Uterus (tissue), 4 donors: ENCODE results near the gene TTC7B. TPM values are rescaled to one million over a fixed set of nuclear protein-coding genes. Genes with fewer than 3 reads are reported as not detected.

Experiments used
- DNase-seq, 2 donors: peaks; one replicate each; pipeline ENCODE4 v3.0.0-alpha.2; 2019 to 2020
- H3K27ac ChIP-seq, 2 donors: fragments of 200-600 bp; sonication (generic); 1 replicate in 1 of 2; 2 replicates in 1 of 2; pipeline ENCODE4 v1.5.1; 2016 to 2018
- H3K27me3 ChIP-seq, 2 donors: fragments of 200-600 bp; sonication (generic); one replicate each; pipeline ENCODE4 v1.5.1; 2018 to 2019; ENCODE audit warnings: control low read depth in 1 of 2
- H3K36me3 ChIP-seq, 2 donors: fragments of 200-600 bp; sonication (generic); one replicate each; pipeline ENCODE4 v1.5.1; 2019; ENCODE audit warnings: control low read depth in 1 of 2
- H3K4me1 ChIP-seq, 2 donors: fragments of 200-600 bp; sonication (generic); one replicate each; pipeline ENCODE4 v1.5.1; 2018 to 2019; ENCODE audit warnings: control low read depth in 1 of 2
- H3K4me3 ChIP-seq, 2 donors: fragments of 200-600 bp; sonication (generic); 1 replicate in 1 of 2; 2 replicates in 1 of 2; pipeline ENCODE4 v1.5.1; 2018 to 2019; ENCODE audit warnings: mild to moderate bottlenecking in 1 of 2
- H3K9me3 ChIP-seq, 2 donors: fragments of 200-600 bp; sonication (generic); one replicate each; pipeline ENCODE4 v1.5.1; 2019; ENCODE audit warnings: control low read depth in 1 of 2
- POLR2A ChIP-seq, 2 donors: fragments of 450-650 bp; IDR thresholded peaks; one replicate each; pipeline ENCODE4 v1.6.1; 2016; ENCODE audit warnings: antibody characterized with exemption in 2 of 2, mild to moderate bottlenecking in 1 of 2, moderate library complexity in 1 of 2
- intact Hi-C: fragments of 100-400 bp; cut with DNase I; formaldehyde crosslinking; loops from one replicate; pipeline ENCODE4 v1.15.1; 2023; ENCODE audit warnings: low total_unique reads
- total RNA-seq, 4 donors: library from RNA; depleted of rRNA in 3 of 4; stranded (reverse); fragments of >200 nt in 3 of 4; gene quantifications; one replicate each; pipeline versions ENCODE4 v1.1.0 to v1.2.4, GENCODE V29; 2014 to 2023
- TF ChIP-seq, protein P1 (sequence below), 4 experiments: fragments of 200-600 bp in 2 of 4; fragments of 450-650 bp in 2 of 4; sonication (generic) in 2 of 4; IDR thresholded peaks; one replicate each; pipeline ENCODE4 v1.5.1; 2016 to 2019; ENCODE audit warnings: antibody characterized with exemption in 4 of 4, mild to moderate bottlenecking in 2 of 4, moderate library complexity in 1 of 4
- donor health status: DM: yes; HTN: yes; CAD: no.

Gene TTC7B
- total RNA-seq, 4 donors from 2014 or later, result 15.3 to 73.9 (median 28.0) TPM

DNA sequence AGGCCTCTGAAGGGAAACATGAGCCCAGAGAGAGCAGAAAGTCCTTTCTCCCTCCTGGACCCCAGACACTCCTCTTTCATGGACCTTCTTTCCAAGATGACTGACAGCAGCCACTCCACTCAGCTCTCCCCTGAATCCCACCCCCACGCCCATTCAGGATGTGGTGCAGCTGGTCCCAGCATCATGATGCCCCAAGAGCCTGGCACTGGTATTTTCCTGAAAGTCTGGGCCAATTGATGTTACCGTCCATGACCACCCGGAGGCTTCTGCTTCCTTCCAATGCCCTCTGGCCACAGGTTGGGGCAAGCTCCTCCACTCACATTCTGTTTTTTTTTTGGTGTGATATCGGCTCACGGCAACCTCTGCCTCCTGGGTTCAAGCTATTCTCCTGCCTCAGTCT lies 306.8 kb downstream of the TTC7B start:
- Histone ChIP-seq H3K9me3 (no peaks in the 10 kb centered on the region), H3K36me3 (no peaks in the 10 kb centered on the region), H3K27me3 (no peaks in the 10 kb centered on the region), H3K27ac (no peak overlapping the region), H3K4me1 (no peaks in the 10 kb centered on the region), H3K4me3 (no peak overlapping the region)
- DNase-seq, result no peak
- TF ChIP-seq, protein P1, sequence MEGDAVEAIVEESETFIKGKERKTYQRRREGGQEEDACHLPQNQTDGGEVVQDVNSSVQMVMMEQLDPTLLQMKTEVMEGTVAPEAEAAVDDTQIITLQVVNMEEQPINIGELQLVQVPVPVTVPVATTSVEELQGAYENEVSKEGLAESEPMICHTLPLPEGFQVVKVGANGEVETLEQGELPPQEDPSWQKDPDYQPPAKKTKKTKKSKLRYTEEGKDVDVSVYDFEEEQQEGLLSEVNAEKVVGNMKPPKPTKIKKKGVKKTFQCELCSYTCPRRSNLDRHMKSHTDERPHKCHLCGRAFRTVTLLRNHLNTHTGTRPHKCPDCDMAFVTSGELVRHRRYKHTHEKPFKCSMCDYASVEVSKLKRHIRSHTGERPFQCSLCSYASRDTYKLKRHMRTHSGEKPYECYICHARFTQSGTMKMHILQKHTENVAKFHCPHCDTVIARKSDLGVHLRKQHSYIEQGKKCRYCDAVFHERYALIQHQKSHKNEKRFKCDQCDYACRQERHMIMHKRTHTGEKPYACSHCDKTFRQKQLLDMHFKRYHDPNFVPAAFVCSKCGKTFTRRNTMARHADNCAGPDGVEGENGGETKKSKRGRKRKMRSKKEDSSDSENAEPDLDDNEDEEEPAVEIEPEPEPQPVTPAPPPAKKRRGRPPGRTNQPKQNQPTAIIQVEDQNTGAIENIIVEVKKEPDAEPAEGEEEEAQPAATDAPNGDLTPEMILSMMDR (IDR thresholded peaks at IDR 0.05), result no peak
- no peak for TF ChIP-seq POLR2A (IDR thresholded peaks at IDR 0.05)
- intact Hi-C loops, result no loop called here

DNA sequence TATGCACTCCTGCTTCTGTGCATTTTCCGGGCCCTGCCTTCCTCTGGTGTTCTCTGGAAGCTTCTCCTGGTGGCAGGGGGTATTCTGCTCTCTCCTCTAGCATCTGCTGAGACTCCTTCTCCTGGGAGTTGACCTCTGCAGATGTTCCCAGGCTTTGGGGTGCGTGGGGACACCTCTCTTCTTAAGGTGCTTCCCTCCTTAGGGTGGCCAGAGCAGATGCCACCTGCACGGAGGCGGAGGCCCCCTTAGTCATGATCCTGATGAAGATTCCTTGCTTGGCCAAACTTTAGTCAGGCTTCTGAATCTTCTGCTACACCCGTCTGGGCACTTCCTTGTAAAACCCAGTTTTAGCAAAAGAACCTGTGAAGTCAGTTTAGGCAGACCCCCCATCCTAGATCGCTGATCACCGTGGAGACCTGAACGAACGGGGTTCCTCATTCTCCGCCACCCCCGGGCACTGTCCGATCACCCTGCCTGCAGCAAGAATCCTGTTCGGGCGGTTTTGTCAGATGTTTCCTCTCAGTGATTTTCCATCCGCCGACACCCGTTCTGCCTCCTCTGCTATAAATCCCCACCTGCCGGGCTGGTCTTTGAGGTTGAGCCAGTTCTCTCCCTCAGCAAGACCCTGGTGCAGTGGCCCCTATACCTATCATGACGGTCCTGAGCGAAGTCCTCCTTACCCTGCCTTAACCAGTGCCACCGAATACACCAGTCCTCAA lies 307.5 kb downstream of the TTC7B start:
- DNase-seq, result no peak
- Histone ChIP-seq H3K27me3 (no peaks in the 10 kb centered on the region), H3K9me3 (no peaks in the 10 kb centered on the region), H3K4me3 (no peak overlapping the region), H3K36me3 (no peaks in the 10 kb centered on the region), H3K4me1 (no peaks in the 10 kb centered on the region), H3K27ac (no peak overlapping the region)
- TF ChIP-seq, protein P1 (IDR thresholded peaks at IDR 0.05), result no peak
- TF ChIP-seq POLR2A (IDR thresholded peaks at IDR 0.05), result no peak
- intact Hi-C loops, result no loop called here

DNA sequence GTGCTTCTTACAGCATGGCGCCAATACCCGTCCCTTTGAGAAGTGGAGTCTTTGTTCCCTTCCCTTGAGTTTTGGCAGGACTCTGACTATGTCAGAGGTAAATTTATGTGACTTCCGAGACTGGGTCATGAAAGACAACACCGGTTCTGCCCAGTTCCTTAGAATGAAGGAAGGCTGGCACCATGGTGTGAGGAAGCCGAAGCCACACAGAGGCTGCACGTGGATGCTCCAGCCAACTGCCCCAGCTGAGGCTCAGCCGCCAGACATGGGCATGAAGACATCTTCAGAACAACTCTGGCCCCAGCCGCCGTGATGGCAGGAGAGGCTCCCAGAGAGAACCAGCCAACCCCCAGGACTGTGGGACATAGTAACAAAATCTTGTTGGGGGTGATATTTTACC lies 308.2 kb downstream of the TTC7B start:
- no peaks in the 10 kb centered on the region for H3K4me1 ChIP-seq
- no peaks in the 10 kb centered on the region for H3K27me3 ChIP-seq
- intact Hi-C loops, result no loop called here
- TF ChIP-seq POLR2A (IDR thresholded peaks at IDR 0.05), result no peak
- TF ChIP-seq, protein P1 (IDR thresholded peaks at IDR 0.05), result no peak
- no peak for DNase-seq
- no peak overlapping the region for H3K4me3 ChIP-seq
- H3K9me3 ChIP-seq, result no peaks in the 10 kb centered on the region
- no peaks in the 10 kb centered on the region for H3K36me3 ChIP-seq
- no peak overlapping the region for H3K27ac ChIP-seq

DNA sequence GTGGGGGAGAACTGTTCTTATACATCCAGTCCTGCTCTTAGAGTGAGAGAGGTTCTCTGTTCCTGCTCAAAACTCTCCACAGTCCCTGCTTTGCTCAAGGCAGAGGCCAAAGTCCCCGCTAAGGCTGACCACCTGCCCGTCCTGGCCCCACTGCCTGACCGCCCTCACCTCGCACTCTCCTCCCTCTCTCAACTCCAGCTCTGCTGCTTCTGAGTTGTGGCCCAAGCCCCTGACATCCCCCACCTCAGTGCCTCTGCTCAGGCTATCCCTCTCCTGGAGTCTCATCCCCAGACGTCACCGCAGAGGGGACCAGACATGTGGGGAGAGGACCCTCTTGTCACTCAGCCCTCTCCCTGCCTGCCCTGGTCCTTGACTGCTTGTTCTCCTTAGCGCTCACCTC lies 308.8 kb downstream of the TTC7B start:
- TF ChIP-seq POLR2A (IDR thresholded peaks at IDR 0.05), result no peak
- TF ChIP-seq, protein P1 (IDR thresholded peaks at IDR 0.05), result no peak
- Histone ChIP-seq H3K4me3 (no peak overlapping the region), H3K27me3 (no peaks in the 10 kb centered on the region), H3K4me1 (no peaks in the 10 kb centered on the region), H3K36me3 (no peaks in the 10 kb centered on the region), H3K9me3 (no peaks in the 10 kb centered on the region), H3K27ac (no peak overlapping the region)
- intact Hi-C loops, result no loop called here
- no peak for DNase-seq

DNA sequence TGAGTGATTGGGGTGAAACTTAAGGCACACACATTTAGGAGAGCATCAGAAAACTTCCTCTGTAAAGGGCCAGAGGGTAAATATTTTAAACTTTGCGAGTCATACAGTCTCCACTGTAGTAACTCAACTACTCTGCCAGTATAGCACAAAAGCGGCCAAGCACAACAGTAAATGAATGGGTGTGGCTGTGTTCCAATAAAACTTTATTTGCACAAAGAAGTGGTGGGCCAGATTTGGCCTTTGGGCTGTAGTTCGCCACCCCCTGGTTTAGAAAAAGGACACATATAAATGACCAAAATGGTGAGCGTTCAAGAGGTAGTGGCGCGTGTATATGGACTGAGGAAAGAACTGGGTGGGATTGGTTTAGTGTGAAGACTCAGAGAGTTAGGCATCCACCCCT lies 309.5 kb downstream of the TTC7B start:
- intact Hi-C loops, result no loop called here
- H3K4me1 ChIP-seq, result no peaks in the 10 kb centered on the region
- TF ChIP-seq POLR2A (IDR thresholded peaks at IDR 0.05), result no peak
- TF ChIP-seq, protein P1 (IDR thresholded peaks at IDR 0.05), result no peak
- H3K27ac ChIP-seq, result no peak overlapping the region
- H3K9me3 ChIP-seq, result no peaks in the 10 kb centered on the region
- no peak overlapping the region for H3K4me3 ChIP-seq
- H3K27me3 ChIP-seq, result no peaks in the 10 kb centered on the region
- DNase-seq, result no peak
- H3K36me3 ChIP-seq, result no peaks in the 10 kb centered on the region
